Natural killer cell (primary cell): Measurements from ENCODE around the gene LRRC32. TPM values are rescaled to one million over a fixed set of nuclear protein-coding genes. Genes with fewer than 3 reads are reported as not detected.

Experiments used
- ATAC-seq, 3 donors: fragments of 150-1000 bp in 2 of 3; fragments of 200-7000 bp in 1 of 3; cut with Tn5 transposase; 1 replicate in 1 of 3; 2 replicates in 2 of 3; pipeline ENCODE4 v1.10.0; 2021; ENCODE audit warnings: mild to moderate bottlenecking in 2 of 3, moderate library complexity in 2 of 3
- DNase-seq, 2 donors: peaks; one replicate each; pipeline versions ENCODE4 v3.0.0 to v3.0.0-alpha.2; 2013 to 2021; ENCODE audit warnings: mixed read lengths in 1 of 2
- H3K27ac ChIP-seq: one replicate; pipeline ENCODE4 v1.5.1; 2013; ENCODE audit warnings: mild to moderate bottlenecking, low read length
- H3K27me3 ChIP-seq: one replicate; pipeline ENCODE4 v1.6.1; 2013; ENCODE audit warnings: low read length; ENCODE audit not compliant: control insufficient read depth, insufficient read depth
- H3K36me3 ChIP-seq: one replicate; pipeline ENCODE4 v1.6.1; 2013; ENCODE audit warnings: low read length; ENCODE audit not compliant: control insufficient read depth, insufficient read depth
- H3K4me1 ChIP-seq: one replicate; pipeline ENCODE4 v1.6.1; 2013; ENCODE audit warnings: low read length; ENCODE audit not compliant: control insufficient read depth, insufficient read depth
- H3K4me3 ChIP-seq: one replicate; pipeline ENCODE4 v1.5.1; 2013; ENCODE audit warnings: low read length
- H3K9me3 ChIP-seq: one replicate; pipeline ENCODE4 v1.6.1; 2013; ENCODE audit warnings: low read length; ENCODE audit not compliant: control insufficient read depth, insufficient read depth
- H3K27ac Mint-ChIP-seq, 2 donors: one replicate each; pipeline ENCODE4 v1.8.0; 2022; ENCODE audit warnings: mild to moderate bottlenecking in 2 of 2, mixed read lengths in 2 of 2, moderate library complexity in 1 of 2
- H3K27me3 Mint-ChIP-seq, 2 donors: one replicate each; pipeline ENCODE4 v1.8.0; 2022; ENCODE audit warnings: low read depth in 2 of 2, mixed read lengths in 2 of 2
- H3K36me3 Mint-ChIP-seq: one replicate; pipeline ENCODE4 v1.8.0; 2022; ENCODE audit warnings: mixed read lengths
- H3K4me1 Mint-ChIP-seq, 2 donors: one replicate each; pipeline ENCODE4 v1.8.0; 2022; ENCODE audit warnings: mixed read lengths in 2 of 2
- H3K4me3 Mint-ChIP-seq: one replicate; pipeline ENCODE4 v1.8.0; 2022; ENCODE audit warnings: mild to moderate bottlenecking, moderate library complexity, mixed read lengths
- H3K9me3 Mint-ChIP-seq, 2 donors: one replicate each; pipeline ENCODE4 v1.8.0; 2022; ENCODE audit warnings: mixed read lengths in 2 of 2
- CTCF ChIP-seq: fragments of 200-600 bp; IDR thresholded peaks from one replicate; pipeline ENCODE4 v1.8.0; 2022; ENCODE audit warnings: antibody characterized with exemption
- WGBS: methylation state at CpG from one replicate; pipeline ENCODE4 v1.1.7; 2013; ENCODE audit warnings: missing lambda C conversion rate; ENCODE audit not compliant: insufficient coverage; 5-methylcytosine and 5-hydroxymethylcytosine counted together
- intact Hi-C: fragments of 100-400 bp; cut with micrococcal nuclease; formaldehyde crosslinking; loops from one replicate; pipeline ENCODE4 v1.14.2; 2022
- total RNA-seq, 4 donors: library from RNA; stranded (reverse); fragments of 120-200 nt in 1 of 4; gene quantifications; one replicate each; pipeline versions ENCODE4 v1.2.3 to v1.2.4, GENCODE V29; 2013 to 2022

Gene LRRC32
- total RNA-seq, 3 donors from 2014 or later (not counting 1 experiment from before 2014, with no cell fraction given), result 0.14 to 1.4 (median 1.4) TPM

GRCh38 chr11:76678321-76678720, 7.8 kb upstream of the LRRC32 start:
- H3K27me3 ChIP-seq, result peaks cover 3% of the 10 kb centered on the region
- H3K4me3 ChIP-seq, result no peak overlapping the region
- peaks cover 17% of the 10 kb centered on the region for H3K4me1 ChIP-seq
- H3K9me3 ChIP-seq, result no peaks in the 10 kb centered on the region
- intact Hi-C loops, result no loop called here
- no peak for TF ChIP-seq CTCF
- 52% methylated on average over 8 of the region's 8 CpGs for WGBS
- Mint-ChIP-seq H3K9me3 (no peaks in the 10 kb centered on the region), H3K27me3 (peaks cover 11 to 23% of the 10 kb centered on the region in 2 donors), H3K4me3 (no peak overlapping the region), H3K27ac (no peak overlapping the region), H3K4me1 (peaks cover 3 to 19% of the 10 kb centered on the region in 2 donors), H3K36me3 (no peaks in the 10 kb centered on the region)
- no peaks in the 10 kb centered on the region for H3K36me3 ChIP-seq
- ATAC-seq (no peak), DNase-seq (no peak)
- no peak overlapping the region for H3K27ac ChIP-seq

- Mint-ChIP-seq H3K27me3 (peaks cover 11 to 23% of the 10 kb centered on the region in 2 donors), H3K9me3 (no peaks in the 10 kb centered on the region), H3K4me3 (no peak overlapping the region), H3K4me1 (peaks cover 11 to 28% of the 10 kb centered on the region in 2 donors), H3K27ac (no peak overlapping the region), H3K36me3 (no peaks in the 10 kb centered on the region)
- H3K4me3 ChIP-seq, result no peak overlapping the region
- TF ChIP-seq CTCF, result no peak
- DNase-seq (no peak), ATAC-seq (no peak)
- H3K27me3 ChIP-seq, result peaks cover 3% of the 10 kb centered on the region
- intact Hi-C loops, result no loop called here
- H3K4me1 ChIP-seq, result peaks cover 26% of the 10 kb centered on the region
- H3K36me3 ChIP-seq, result no peaks in the 10 kb centered on the region
- no peaks in the 10 kb centered on the region for H3K9me3 ChIP-seq
- H3K27ac ChIP-seq, result no peak overlapping the region
Measured at GRCh38 chr11:76677458-76677765, 6.9 kb upstream of the LRRC32 start.

GRCh38 chr11:76676636-76677457, 6.3 kb upstream of the LRRC32 start:
- Histone ChIP-seq H3K4me1 (peaks cover 32% of the 10 kb centered on the region), H3K27ac (no peak overlapping the region), H3K9me3 (no peaks in the 10 kb centered on the region), H3K36me3 (no peaks in the 10 kb centered on the region), H3K27me3 (peaks cover 2% of the 10 kb centered on the region), H3K4me3 (no peak overlapping the region)
- ATAC-seq, result no peak
- no peak for DNase-seq
- Mint-ChIP-seq H3K4me3 (no peak overlapping the region), H3K36me3 (no peaks in the 10 kb centered on the region), H3K27ac (no peak overlapping the region), H3K9me3 (no peaks in the 10 kb centered on the region), H3K4me1 (peaks cover 12 to 34% of the 10 kb centered on the region in 2 donors), H3K27me3 (peaks cover 7 to 18% of the 10 kb centered on the region in 2 donors)
- intact Hi-C loops, result no loop called here
- WGBS, result 73% methylated on average over 16 of the region's 16 CpGs
- TF ChIP-seq CTCF, result no peak
